GM23248 (cell line): ENCODE measurements around the gene FAM114A2.

Experiments used
- EZH2 ChIP-seq: fragments of 200-600 bp; sonication (generic); IDR thresholded peaks from 2 replicates; pipeline ENCODE4 v1.6.1; 2018; ENCODE audit warnings: antibody characterized with exemption, mild to moderate bottlenecking; ENCODE audit not compliant: insufficient read depth, poor library complexity, severe bottlenecking
- EZH2phosphoT487 ChIP-seq: fragments of 200-600 bp; sonication (generic); IDR thresholded peaks from 2 replicates; pipeline ENCODE4 v1.6.1; 2018; ENCODE audit warnings: antibody characterized with exemption, moderate library complexity, mild to moderate bottlenecking, low read depth; ENCODE audit not compliant: insufficient read depth

- TF ChIP-seq EZH2phosphoT487 (no peak), EZH2 (no peak)
Observed at GRCh38 chr5:154025951-154026350, 12.8 kb downstream of the FAM114A2 start.
